Neutrophil (primary cell): ENCODE measurements around the gene NPM3.

Experiments used
- H3K27ac ChIP-seq: fragments of 200-600 bp; sonication (generic); 2 replicates; pipeline ENCODE4 v1.5.1; 2016; ENCODE audit warnings: mild to moderate bottlenecking, moderate library complexity
- H3K27me3 ChIP-seq: fragments of 200-600 bp; sonication (generic); 2 replicates; pipeline ENCODE4 v1.6.0; 2016; ENCODE audit warnings: mild to moderate bottlenecking
- H3K36me3 ChIP-seq: fragments of 200-600 bp; sonication (generic); 2 replicates; pipeline ENCODE4 v1.5.1; 2017
- H3K4me1 ChIP-seq, 2 experiments: fragments of 200-600 bp in 1 of 2; sonication (generic) in 1 of 2; 1 replicate in 1 of 2; 2 replicates in 1 of 2; pipeline versions ENCODE4 v1.5.1 to v1.6.1; 2013 to 2016; ENCODE audit warnings: low read depth in 1 of 2, low read length in 1 of 2, mild to moderate bottlenecking in 1 of 2, moderate library complexity in 1 of 2; ENCODE audit not compliant: control insufficient read depth in 1 of 2, insufficient read depth in 1 of 2
- H3K4me3 ChIP-seq, 2 experiments: fragments of 200-600 bp in 1 of 2; sonication (generic) in 1 of 2; 1 replicate in 1 of 2; 2 replicates in 1 of 2; pipeline ENCODE4 v1.5.1; 2013 to 2016; ENCODE audit warnings: low read depth in 1 of 2, low read length in 1 of 2, mild to moderate bottlenecking in 1 of 2, moderate library complexity in 1 of 2
- H3K9me3 ChIP-seq: fragments of 200-600 bp; sonication (generic); 2 replicates; pipeline ENCODE4 v1.5.1; 2016
- TF ChIP-seq, protein P1 (sequence below): fragments of 200-600 bp; sonication (generic); IDR thresholded peaks from 2 replicates; pipeline ENCODE4 v1.5.1; 2016; ENCODE audit warnings: antibody characterized with exemption

Gene NPM3, protein sequence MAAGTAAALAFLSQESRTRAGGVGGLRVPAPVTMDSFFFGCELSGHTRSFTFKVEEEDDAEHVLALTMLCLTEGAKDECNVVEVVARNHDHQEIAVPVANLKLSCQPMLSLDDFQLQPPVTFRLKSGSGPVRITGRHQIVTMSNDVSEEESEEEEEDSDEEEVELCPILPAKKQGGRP

DNA sequence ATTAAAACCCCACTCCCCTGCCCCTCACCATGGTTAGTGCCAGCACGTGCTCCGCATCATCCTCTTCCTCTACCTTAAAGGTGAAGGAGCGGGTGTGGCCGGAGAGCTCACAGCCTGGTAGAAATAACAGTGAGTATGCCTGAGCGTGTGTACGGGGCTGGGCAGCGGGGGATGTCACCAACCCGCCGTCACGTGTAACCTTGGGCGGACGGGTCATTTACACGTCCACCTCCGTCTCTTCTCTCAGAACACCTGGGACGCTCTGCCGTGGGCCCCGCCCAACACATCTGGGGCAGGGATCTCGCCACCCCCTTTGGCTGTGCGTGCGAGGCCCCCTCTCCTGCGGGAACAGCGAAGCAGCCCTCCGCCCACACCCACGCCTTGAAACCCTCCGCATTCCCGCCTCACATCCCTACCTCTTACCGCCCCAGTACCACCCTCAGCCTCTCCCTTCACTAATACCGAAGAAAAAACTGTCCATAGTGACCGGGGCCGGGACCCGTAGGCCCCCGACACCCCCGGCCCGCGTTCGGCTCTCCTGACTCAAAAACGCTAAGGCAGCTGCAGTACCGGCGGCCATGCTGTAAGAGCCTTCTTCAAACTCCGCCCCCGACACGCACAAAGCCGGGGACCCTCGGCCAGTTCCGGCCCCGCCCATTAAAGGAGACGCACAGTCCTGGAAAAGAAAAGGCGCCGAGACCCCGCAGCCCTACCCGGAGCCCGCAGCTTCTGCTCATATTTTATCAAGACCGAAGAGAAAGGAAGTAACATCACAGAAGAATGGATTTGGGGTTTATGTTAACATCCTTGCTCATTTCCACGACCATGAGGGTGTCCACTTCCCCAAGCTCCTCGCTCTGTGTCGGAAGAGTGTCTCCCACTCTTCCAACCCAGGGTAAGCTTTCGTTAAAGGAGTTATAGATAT is at the start of gene NPM3:
Gene NPM3 (minus strand): TSS at position 636 of the 925 bp plus-strand sequence. CDS start 56 bp downstream, at position 580.
- Histone ChIP-seq H3K4me1 (peaks cover 33 to 34% of the 10 kb centered on the region in 2 experiments), H3K4me3 (peak within 1 kb of the TSS; percentile 15 to 23), H3K27me3 (peaks cover 35% of the 10 kb centered on the region), H3K9me3 (peaks cover 3% of the 10 kb centered on the region), H3K36me3 (peaks cover 56% of the 10 kb centered on the region), H3K27ac (no peak within 1 kb of the TSS)
- TF ChIP-seq, protein P1, sequence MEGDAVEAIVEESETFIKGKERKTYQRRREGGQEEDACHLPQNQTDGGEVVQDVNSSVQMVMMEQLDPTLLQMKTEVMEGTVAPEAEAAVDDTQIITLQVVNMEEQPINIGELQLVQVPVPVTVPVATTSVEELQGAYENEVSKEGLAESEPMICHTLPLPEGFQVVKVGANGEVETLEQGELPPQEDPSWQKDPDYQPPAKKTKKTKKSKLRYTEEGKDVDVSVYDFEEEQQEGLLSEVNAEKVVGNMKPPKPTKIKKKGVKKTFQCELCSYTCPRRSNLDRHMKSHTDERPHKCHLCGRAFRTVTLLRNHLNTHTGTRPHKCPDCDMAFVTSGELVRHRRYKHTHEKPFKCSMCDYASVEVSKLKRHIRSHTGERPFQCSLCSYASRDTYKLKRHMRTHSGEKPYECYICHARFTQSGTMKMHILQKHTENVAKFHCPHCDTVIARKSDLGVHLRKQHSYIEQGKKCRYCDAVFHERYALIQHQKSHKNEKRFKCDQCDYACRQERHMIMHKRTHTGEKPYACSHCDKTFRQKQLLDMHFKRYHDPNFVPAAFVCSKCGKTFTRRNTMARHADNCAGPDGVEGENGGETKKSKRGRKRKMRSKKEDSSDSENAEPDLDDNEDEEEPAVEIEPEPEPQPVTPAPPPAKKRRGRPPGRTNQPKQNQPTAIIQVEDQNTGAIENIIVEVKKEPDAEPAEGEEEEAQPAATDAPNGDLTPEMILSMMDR: no peak

DNA sequence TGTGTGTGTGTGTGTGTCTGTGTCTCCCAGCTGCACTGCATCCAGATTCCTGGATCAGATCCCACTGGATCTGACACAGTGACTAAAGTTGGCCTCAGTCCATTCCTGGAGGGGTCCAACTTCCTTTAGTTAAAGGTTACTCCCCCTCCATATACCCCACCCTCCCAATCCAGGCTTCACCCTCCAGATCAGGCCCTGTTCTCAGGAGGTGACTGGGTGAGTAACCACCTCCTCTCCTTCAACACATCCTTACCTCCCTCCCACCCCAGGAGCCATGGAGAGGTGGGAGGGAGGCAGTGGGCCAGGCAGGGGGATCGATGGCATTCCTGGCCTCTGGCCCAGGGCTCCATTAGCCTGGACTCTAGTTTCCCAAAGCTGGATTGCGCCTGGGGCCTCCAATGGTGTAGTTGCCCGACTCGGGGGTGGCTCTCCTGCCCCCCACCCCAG is 49.1 kb upstream of the NPM3 start:
- H3K27ac ChIP-seq: no peak overlapping the region
- H3K4me1 ChIP-seq: peaks cover 53 to 59% of the 10 kb centered on the region in 2 experiments
- TF ChIP-seq, protein P1: no peak
- H3K27me3 ChIP-seq: no peaks in the 10 kb centered on the region
- no peaks in the 10 kb centered on the region for H3K36me3 ChIP-seq
- no peak overlapping the region for H3K4me3 ChIP-seq
- H3K9me3 ChIP-seq: no peaks in the 10 kb centered on the region

DNA sequence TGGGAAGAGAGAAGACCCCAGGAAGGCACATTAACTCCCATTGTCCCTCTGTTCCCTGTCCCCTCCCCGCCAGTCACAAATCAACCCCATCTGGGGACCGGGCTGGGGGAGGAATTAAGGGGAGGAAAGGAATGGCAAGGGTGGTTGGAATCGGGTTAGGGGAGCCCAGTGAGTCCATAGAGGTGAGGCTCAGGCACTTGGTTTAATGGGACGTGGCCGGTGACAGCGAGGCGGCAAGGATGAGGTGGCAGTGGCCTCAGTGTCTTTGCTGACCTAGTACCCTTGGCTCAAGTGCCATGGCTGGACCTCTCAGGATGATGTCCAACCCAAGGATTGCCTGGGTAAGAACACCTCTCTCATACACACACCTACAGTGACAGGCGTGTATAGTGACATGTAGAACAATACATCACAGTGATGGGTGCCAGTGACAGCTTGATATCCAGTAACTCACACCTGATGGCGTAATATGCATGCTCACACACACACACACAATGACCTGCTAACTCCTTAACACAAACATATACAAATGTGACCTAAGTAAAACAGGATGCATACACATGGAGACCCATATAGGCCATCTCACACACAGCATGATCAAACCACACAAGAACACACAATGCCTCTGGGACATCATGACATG is 48.0 kb upstream of the NPM3 start:
- H3K27ac ChIP-seq: peak overlapping the region; percentile 67
- TF ChIP-seq, protein P1: no peak
- H3K9me3 ChIP-seq: no peaks in the 10 kb centered on the region
- H3K36me3 ChIP-seq: no peaks in the 10 kb centered on the region
- H3K27me3 ChIP-seq: no peaks in the 10 kb centered on the region
- peak overlapping the region; percentile 72 to 93 for H3K4me3 ChIP-seq
- H3K4me1 ChIP-seq: peaks cover 51 to 56% of the 10 kb centered on the region in 2 experiments

DNA sequence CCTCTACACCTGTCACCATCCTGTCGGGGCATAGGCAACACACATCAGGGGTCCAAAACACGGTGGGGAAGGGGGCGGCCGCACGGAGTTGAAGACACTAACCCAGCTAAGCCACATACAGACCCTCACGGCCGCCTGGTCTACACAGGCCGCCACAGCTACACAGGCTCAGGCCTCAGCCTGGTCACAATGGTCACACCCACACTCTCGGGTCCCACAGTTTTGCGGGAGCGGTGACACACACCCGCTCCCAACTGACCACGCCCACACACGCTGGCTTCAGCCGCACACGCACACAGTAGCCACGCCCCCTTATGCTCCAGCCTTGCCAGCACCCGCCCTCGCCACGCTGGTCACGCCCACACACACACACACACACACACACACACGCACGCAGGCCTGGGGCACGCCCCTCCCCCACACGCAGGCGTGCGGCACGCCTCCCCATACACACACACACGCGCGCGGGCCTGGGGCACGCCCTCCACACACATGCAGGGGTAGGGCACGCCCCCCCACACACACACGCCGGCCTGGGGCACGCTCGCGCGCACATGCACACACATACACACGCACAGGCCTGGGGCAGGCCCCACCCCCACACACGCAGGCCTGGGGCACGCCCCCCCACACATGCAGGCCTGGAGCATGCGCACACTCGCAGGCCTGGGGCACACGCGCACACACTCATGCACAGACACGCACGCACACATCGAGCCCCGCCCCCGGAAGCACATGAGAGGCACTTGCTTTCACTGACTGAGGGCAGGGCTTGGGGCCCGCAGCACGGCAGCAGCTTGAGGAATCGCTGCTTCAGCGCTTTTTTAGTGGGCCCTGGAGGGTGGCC is 47.3 kb upstream of the NPM3 start:
- Histone ChIP-seq H3K27ac (peak overlapping the region; percentile 67), H3K9me3 (no peaks in the 10 kb centered on the region), H3K4me1 (peaks cover 44 to 49% of the 10 kb centered on the region in 2 experiments), H3K36me3 (no peaks in the 10 kb centered on the region), H3K27me3 (no peaks in the 10 kb centered on the region), H3K4me3 (peak overlapping the region; percentile 72 to 93)
- TF ChIP-seq, protein P1: no peak
